PC-9 (cell line): ENCODE data around the gene CSNK1D. TPM values are rescaled to one million over a fixed set of nuclear protein-coding genes. Genes with fewer than 3 reads are reported as not detected.

Source experiments
- BruUV-seq: library from RNA; stranded (reverse); fragments of 400-500 nt; replicated peaks from 2 replicates; lab custom pipeline; 2021; lab: Mats Ljungman, UMichigan
- CTCF ChIA-PET: fragments of 300-600 bp; sonication (Branson Sonifier 250); formaldehyde crosslinking; loops from one replicate; lab custom pipeline; 2022; ENCODE audit warnings: antibody characterized with exemption; lab: Charles Lee
- POLR2A ChIA-PET: fragments of 300-600 bp; sonication (Branson Sonifier 250); formaldehyde crosslinking; loops from one replicate; lab custom pipeline; 2022; ENCODE audit warnings: antibody characterized with exemption; ENCODE audit not compliant: unreplicated experiment; lab: Charles Lee
- DNase-seq, 2 experiments: peaks; one replicate each; pipeline versions ENCODE4 v3.0.0 to v3.0.0-alpha.2; 2015 to 2022; ENCODE audit warnings: mixed read lengths in 1 of 2
- H2AFZ ChIP-seq: fragments of 200-600 bp; sonication (generic); 2 replicates; pipeline ENCODE4 v1.8.1; 2017; ENCODE audit warnings: antibody characterized with exemption
- H3F3A ChIP-seq: fragments of 200-600 bp; sonication (generic); 2 replicates; pipeline ENCODE4 v1.8.1; 2017; ENCODE audit warnings: antibody characterized with exemption, mild to moderate bottlenecking, low read depth; ENCODE audit not compliant: insufficient read depth
- H3K27ac ChIP-seq: fragments of 200-600 bp; sonication (generic); 2 replicates; pipeline ENCODE4 v1.6.1; 2016; ENCODE audit warnings: mixed run types
- H3K27me3 ChIP-seq: fragments of 200-600 bp; sonication (generic); 2 replicates; pipeline ENCODE4 v1.6.1; 2016; ENCODE audit warnings: low read depth, mixed run types; ENCODE audit not compliant: insufficient read depth
- H3K36me3 ChIP-seq: fragments of 200-600 bp; sonication (generic); 2 replicates; pipeline ENCODE4 v1.6.1; 2016; ENCODE audit warnings: low read depth, mixed run types
- H3K4me1 ChIP-seq: fragments of 200-600 bp; sonication (generic); replicated peaks from 2 replicates; pipeline ENCODE4 v1.6.1; 2016; ENCODE audit warnings: mixed run types; ENCODE audit not compliant: insufficient read depth
- H3K4me2 ChIP-seq: fragments of 200-600 bp; sonication (generic); 2 replicates; pipeline ENCODE4 v1.6.1; 2017; ENCODE audit warnings: mixed run types
- H3K4me3 ChIP-seq: fragments of 200-600 bp; sonication (generic); 2 replicates; pipeline ENCODE4 v1.6.1; 2016; ENCODE audit warnings: mixed run types
- H3K79me2 ChIP-seq: fragments of 200-600 bp; sonication (generic); 2 replicates; pipeline ENCODE4 v1.6.1; 2017; ENCODE audit warnings: low read depth, mixed run types
- H3K9me2 ChIP-seq: fragments of 200-600 bp; sonication (generic); 2 replicates; pipeline ENCODE4 v1.8.1; 2017; ENCODE audit warnings: mild to moderate bottlenecking; ENCODE audit not compliant: insufficient read depth
- H3K9me3 ChIP-seq: fragments of 200-600 bp; sonication (generic); 2 replicates; pipeline ENCODE4 v1.8.1; 2016; ENCODE audit warnings: low read depth; ENCODE audit not compliant: insufficient read depth
- H4K20me1 ChIP-seq: fragments of 200-600 bp; sonication (generic); 2 replicates; pipeline ENCODE4 v1.8.1; 2017; ENCODE audit not compliant: insufficient read depth
- CTCF ChIP-seq: fragments of 200-600 bp; sonication (generic); conservative IDR thresholded peaks from 2 replicates; pipeline ENCODE4 v1.6.1; 2017; ENCODE audit warnings: mixed run types, antibody characterized with exemption, mild to moderate bottlenecking, moderate library complexity
- EZH2 ChIP-seq: fragments of 200-600 bp; sonication (generic); IDR thresholded peaks from 2 replicates; pipeline ENCODE4 v1.8.0; 2017; ENCODE audit warnings: antibody characterized with exemption, low read depth
- intact Hi-C: fragments of 100-400 bp; cut with micrococcal nuclease; formaldehyde crosslinking; loops from one replicate; pipeline ENCODE4 v1.10.0; 2022; ENCODE audit not compliant: unreplicated experiment
- total RNA-seq: library from RNA; stranded (reverse); gene quantifications from 2 replicates; pipeline ENCODE4 v1.2.3, GENCODE V29; 2021

Gene CSNK1D
- total RNA-seq, 1 experiment from 2014 or later = 181 TPM

- no peak for DNase-seq
- Histone ChIP-seq H3K27ac (peak overlapping the region; percentile 92), H3K27me3 (no peaks in the 10 kb centered on the region), H3K9me2 (no peaks in the 10 kb centered on the region), H3K4me3 (peak overlapping the region; percentile 11; the same call in 1 of the 2 replicates), H3K4me1 (peaks cover 33% of the 10 kb centered on the region), H3K4me2 (peak overlapping the region; percentile 63), H3K9me3 (no peaks in the 10 kb centered on the region), H2AFZ (no peak overlapping the region), H4K20me1 (no peaks in the 10 kb centered on the region), H3K79me2 (no peaks in the 10 kb centered on the region), H3K36me3 (no peaks in the 10 kb centered on the region), H3F3A (peaks cover 30% of the 10 kb centered on the region)
- CTCF ChIA-PET = no interaction called here
- TSS peak; percentile 68 for BruUV-seq
- TF ChIP-seq EZH2 = no peak
- TF ChIP-seq CTCF = no peak
- intact Hi-C loops = loop anchor here (2.0 kb wide), 1 partner anchor 14 kb away; no protein-coding TSS in a partner anchor
- POLR2A ChIA-PET = no interaction called here
These were observed 56.4 kb downstream of the CSNK1D start for GRCh38 chr17:82217120-82217529.

- Histone ChIP-seq H3K27me3 (no peaks in the 10 kb centered on the region), H3K4me1 (peaks cover 33% of the 10 kb centered on the region), H3K79me2 (peaks cover 6% of the 10 kb centered on the region), H3K4me2 (peak overlapping the region; percentile 63), H3F3A (peaks cover 30% of the 10 kb centered on the region), H3K9me3 (no peaks in the 10 kb centered on the region), H3K27ac (peak overlapping the region; percentile 92), H3K36me3 (no peaks in the 10 kb centered on the region), H3K4me3 (peak overlapping the region; percentile 11; the same call in 1 of the 2 replicates), H4K20me1 (no peaks in the 10 kb centered on the region), H3K9me2 (no peaks in the 10 kb centered on the region), H2AFZ (no peak overlapping the region)
- no peak for TF ChIP-seq EZH2
- TF ChIP-seq CTCF = no peak
- CTCF ChIA-PET = no interaction called here
- no TSS peak for BruUV-seq
- POLR2A ChIA-PET = no interaction called here
- peak; percentile 69 to 86 for DNase-seq
- intact Hi-C loops = loop anchor here (2.0 kb wide), 1 partner anchor 14 kb away; no protein-coding TSS in a partner anchor
These were observed 57.0 kb downstream of the CSNK1D start for GRCh38 chr17:82216301-82217119.

- peak overlapping the region; percentile 92 for H3K27ac ChIP-seq
- H3K4me1 ChIP-seq = peaks cover 33% of the 10 kb centered on the region
- H3K36me3 ChIP-seq = no peaks in the 10 kb centered on the region
- BruUV-seq = no TSS peak
- no peak for TF ChIP-seq EZH2
- no peak for TF ChIP-seq CTCF
- H2AFZ ChIP-seq = no peak overlapping the region
- ChIA-PET POLR2A (no interaction called here), CTCF (no interaction called here)
- H3K27me3 ChIP-seq = no peaks in the 10 kb centered on the region
- H3K4me2 ChIP-seq = peak overlapping the region; percentile 63
- no peak overlapping the region for H3K4me3 ChIP-seq
- H3K79me2 ChIP-seq = peaks cover 12% of the 10 kb centered on the region
- DNase-seq = no peak
- H3K9me3 ChIP-seq = no peaks in the 10 kb centered on the region
- H3K9me2 ChIP-seq = no peaks in the 10 kb centered on the region
- intact Hi-C loops = loop anchor here (2.0 kb wide), 1 partner anchor 15 kb away; no protein-coding TSS in a partner anchor
- H3F3A ChIP-seq = peaks cover 30% of the 10 kb centered on the region
- no peaks in the 10 kb centered on the region for H4K20me1 ChIP-seq
These were observed 57.6 kb downstream of the CSNK1D start for GRCh38 chr17:82215972-82216300.
